Suprapubic skin (tissue), 4 donors: ENCODE measurements around the gene TMEM203. TPM values are rescaled to one million over a fixed set of nuclear protein-coding genes. Genes with fewer than 3 reads are reported as not detected.

Source experiments
- DNase-seq, 2 donors: peaks; one replicate each; pipeline ENCODE4 v3.0.0-alpha.2; 2019; ENCODE audit warnings: low spot score in 2 of 2
- H3K27ac ChIP-seq: fragments of 200-600 bp; sonication (generic); one replicate; pipeline ENCODE4 v1.5.1; 2019
- H3K27me3 ChIP-seq: fragments of 200-600 bp; sonication (generic); one replicate; pipeline ENCODE4 v1.5.1; 2019
- H3K36me3 ChIP-seq: fragments of 200-600 bp; sonication (generic); one replicate; pipeline ENCODE4 v1.5.1; 2019
- H3K4me1 ChIP-seq: fragments of 200-600 bp; sonication (generic); one replicate; pipeline ENCODE4 v1.5.1; 2019
- H3K4me3 ChIP-seq: fragments of 200-600 bp; sonication (generic); one replicate; pipeline ENCODE4 v1.5.1; 2019; ENCODE audit warnings: mild to moderate bottlenecking
- H3K9me3 ChIP-seq: fragments of 200-600 bp; sonication (generic); one replicate; pipeline ENCODE4 v1.5.1; 2019
- EP300 ChIP-seq: sonication (generic); formaldehyde crosslinking; IDR thresholded peaks from one replicate; pipeline ENCODE4 v1.6.1; 2017; ENCODE audit warnings: antibody characterized with exemption
- POLR2A ChIP-seq, 2 donors: fragments of 450-650 bp; IDR thresholded peaks; one replicate each; pipeline ENCODE4 v1.6.1; 2017; ENCODE audit warnings: antibody characterized with exemption in 2 of 2, mild to moderate bottlenecking in 2 of 2, moderate library complexity in 2 of 2
- POLR2AphosphoS5 ChIP-seq, 3 donors: sonication (generic); formaldehyde crosslinking; IDR thresholded peaks; one replicate each; pipeline ENCODE4 v1.6.1; 2017; ENCODE audit warnings: antibody characterized with exemption in 3 of 3
- WGBS: methylation state at CpG from one replicate; pipeline ENCODE4 v1.1.5; 2018; 5-methylcytosine and 5-hydroxymethylcytosine counted together
- total RNA-seq, 4 donors: library from RNA; depleted of rRNA; stranded (reverse); fragments of >200 nt; gene quantifications; one replicate each; pipeline ENCODE4 v1.1.0, GENCODE V29; 2016
- TF ChIP-seq, protein P1 (sequence below), 2 donors: fragments of 200-600 bp in 1 of 2; fragments of 450-650 bp in 1 of 2; sonication (generic) in 1 of 2; IDR thresholded peaks; one replicate each; pipeline ENCODE4 v1.5.1; 2016 to 2019; ENCODE audit warnings: antibody characterized with exemption in 2 of 2, mild to moderate bottlenecking in 1 of 2, moderate library complexity in 1 of 2

Gene TMEM203
- total RNA-seq, 4 donors from 2014 or later: 25.0 to 52.4 (median 40.8) TPM

- peaks cover 15% of the 10 kb centered on the region for H3K27me3 ChIP-seq
- H3K4me3 ChIP-seq: no peak overlapping the region
- TF ChIP-seq POLR2AphosphoS5 (IDR thresholded peaks at IDR 0.05): no peak
- TF ChIP-seq, protein P1, sequence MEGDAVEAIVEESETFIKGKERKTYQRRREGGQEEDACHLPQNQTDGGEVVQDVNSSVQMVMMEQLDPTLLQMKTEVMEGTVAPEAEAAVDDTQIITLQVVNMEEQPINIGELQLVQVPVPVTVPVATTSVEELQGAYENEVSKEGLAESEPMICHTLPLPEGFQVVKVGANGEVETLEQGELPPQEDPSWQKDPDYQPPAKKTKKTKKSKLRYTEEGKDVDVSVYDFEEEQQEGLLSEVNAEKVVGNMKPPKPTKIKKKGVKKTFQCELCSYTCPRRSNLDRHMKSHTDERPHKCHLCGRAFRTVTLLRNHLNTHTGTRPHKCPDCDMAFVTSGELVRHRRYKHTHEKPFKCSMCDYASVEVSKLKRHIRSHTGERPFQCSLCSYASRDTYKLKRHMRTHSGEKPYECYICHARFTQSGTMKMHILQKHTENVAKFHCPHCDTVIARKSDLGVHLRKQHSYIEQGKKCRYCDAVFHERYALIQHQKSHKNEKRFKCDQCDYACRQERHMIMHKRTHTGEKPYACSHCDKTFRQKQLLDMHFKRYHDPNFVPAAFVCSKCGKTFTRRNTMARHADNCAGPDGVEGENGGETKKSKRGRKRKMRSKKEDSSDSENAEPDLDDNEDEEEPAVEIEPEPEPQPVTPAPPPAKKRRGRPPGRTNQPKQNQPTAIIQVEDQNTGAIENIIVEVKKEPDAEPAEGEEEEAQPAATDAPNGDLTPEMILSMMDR (IDR thresholded peaks at IDR 0.05): peak in 1 of 2 donors; percentile 53
- H3K27ac ChIP-seq: no peak overlapping the region
- H3K36me3 ChIP-seq: peaks cover 44% of the 10 kb centered on the region
- WGBS: 48% methylated on average over 16 of the region's 17 CpGs
- H3K4me1 ChIP-seq: peaks cover 33% of the 10 kb centered on the region
- H3K9me3 ChIP-seq: no peaks in the 10 kb centered on the region
- no peak for DNase-seq
Measured at GRCh38 chr9:137176302-137177182, 28.9 kb downstream of the TMEM203 start.

- Histone ChIP-seq H3K36me3 (peaks cover 33% of the 10 kb centered on the region), H3K4me1 (peaks cover 33% of the 10 kb centered on the region), H3K27me3 (peaks cover 26% of the 10 kb centered on the region), H3K27ac (peak overlapping the region; percentile 58), H3K4me3 (no peak overlapping the region), H3K9me3 (no peaks in the 10 kb centered on the region)
- TF ChIP-seq EP300: no peak
- TF ChIP-seq, protein P1 (IDR thresholded peaks at IDR 0.05): no peak
- no peak for TF ChIP-seq POLR2A (IDR thresholded peaks at IDR 0.05)
- 18% methylated on average over 3 of the region's 33 CpGs for WGBS
- DNase-seq: no peak
Measured at GRCh38 chr9:137175345-137175961, 30.0 kb downstream of the TMEM203 start.

GRCh38 chr9:137174722-137175293, 30.6 kb downstream of the TMEM203 start:
- peaks cover 36% of the 10 kb centered on the region for H3K4me1 ChIP-seq
- H3K4me3 ChIP-seq: no peak overlapping the region
- no peak for TF ChIP-seq POLR2AphosphoS5 (IDR thresholded peaks at IDR 0.05)
- TF ChIP-seq, protein P1 (IDR thresholded peaks at IDR 0.05): no peak
- TF ChIP-seq POLR2A (IDR thresholded peaks at IDR 0.05): no peak
- TF ChIP-seq EP300: no peak
- H3K27ac ChIP-seq: peak overlapping the region; percentile 66
- no peak for DNase-seq
- peaks cover 26% of the 10 kb centered on the region for H3K36me3 ChIP-seq
- peaks cover 33% of the 10 kb centered on the region for H3K27me3 ChIP-seq
- H3K9me3 ChIP-seq: no peaks in the 10 kb centered on the region
- no CpG with 5 or more reads among the region's 34 CpGs for WGBS

DNA sequence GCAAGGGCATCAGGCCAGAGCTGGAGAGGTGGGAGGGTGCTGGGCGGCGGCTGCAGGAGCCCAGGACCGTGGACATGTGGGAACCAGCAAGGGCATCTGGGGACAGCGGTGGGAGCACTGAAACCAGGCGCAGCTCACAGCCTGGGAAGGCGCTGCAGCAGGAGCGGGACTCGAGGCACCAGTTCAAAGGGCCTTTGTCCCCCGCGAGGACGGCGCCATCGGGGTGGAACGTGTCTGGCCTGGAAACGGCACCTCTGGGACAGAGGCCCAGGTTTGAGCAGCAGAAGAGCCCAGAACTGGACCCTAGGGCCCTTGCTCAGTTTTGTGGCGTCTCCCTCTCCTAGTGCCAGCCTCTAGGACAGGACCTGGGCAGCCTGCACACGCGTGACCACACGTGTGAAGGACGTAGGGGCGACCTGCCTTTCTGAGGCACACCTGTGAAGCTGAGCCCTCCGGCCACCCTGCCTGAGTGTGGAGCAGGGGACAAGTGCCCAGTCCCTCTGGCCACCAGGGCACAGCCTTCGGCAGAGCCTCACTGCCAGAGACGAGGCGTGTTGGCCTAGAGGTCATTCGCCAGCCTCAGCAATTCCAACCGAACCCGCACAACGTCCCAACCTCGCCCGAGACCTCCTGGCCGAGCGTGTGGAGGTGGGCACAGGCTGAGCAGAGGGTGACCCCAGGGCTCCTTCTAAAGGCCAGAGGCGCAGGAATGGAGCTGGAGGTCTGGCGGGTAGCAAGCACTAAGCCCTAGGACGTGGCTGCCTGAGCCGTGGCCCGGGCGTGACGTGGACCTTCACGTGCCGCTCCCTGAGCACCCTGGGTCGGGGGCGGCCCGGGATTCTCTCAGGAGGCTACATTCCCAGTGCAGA, 31.4 kb downstream of the TMEM203 start:
- peaks cover 40% of the 10 kb centered on the region for H3K27me3 ChIP-seq
- H3K27ac ChIP-seq: peak overlapping the region; percentile 66

More for the DNA sequence above, 31.4 kb downstream of the TMEM203 start:
- Histone ChIP-seq H3K36me3 (peaks cover 19% of the 10 kb centered on the region), H3K9me3 (no peaks in the 10 kb centered on the region), H3K4me1 (peaks cover 44% of the 10 kb centered on the region), H3K4me3 (no peak overlapping the region)
- no peak for DNase-seq
- 74% methylated on average over 26 of the region's 45 CpGs for WGBS
- TF ChIP-seq EP300 (no peak), POLR2AphosphoS5 (IDR thresholded peaks at IDR 0.05) (no peak), POLR2A (IDR thresholded peaks at IDR 0.05) (no peak)
- TF ChIP-seq, protein P1 (IDR thresholded peaks at IDR 0.05): no peak
